Stimulated activated CD4-positive, alpha-beta T cell treated with anti-CD3 and anti-CD28 coated beads, Interleukin-4, amount 100 ng/mL, for 4 hours (primary cell): ENCODE results near the gene SNAPC3.
"Not testable (repeated sequence)": the region's sequence is repeated elsewhere in the genome, so short reads cannot be mapped to it uniquely, and the experiment has no call there.

ENCODE experiments used
- DNase-seq, 2 experiments: peaks; one replicate each; pipeline ENCODE4 v3.0.0-alpha.2; 2020

The SNAPC3 gene

DNA sequence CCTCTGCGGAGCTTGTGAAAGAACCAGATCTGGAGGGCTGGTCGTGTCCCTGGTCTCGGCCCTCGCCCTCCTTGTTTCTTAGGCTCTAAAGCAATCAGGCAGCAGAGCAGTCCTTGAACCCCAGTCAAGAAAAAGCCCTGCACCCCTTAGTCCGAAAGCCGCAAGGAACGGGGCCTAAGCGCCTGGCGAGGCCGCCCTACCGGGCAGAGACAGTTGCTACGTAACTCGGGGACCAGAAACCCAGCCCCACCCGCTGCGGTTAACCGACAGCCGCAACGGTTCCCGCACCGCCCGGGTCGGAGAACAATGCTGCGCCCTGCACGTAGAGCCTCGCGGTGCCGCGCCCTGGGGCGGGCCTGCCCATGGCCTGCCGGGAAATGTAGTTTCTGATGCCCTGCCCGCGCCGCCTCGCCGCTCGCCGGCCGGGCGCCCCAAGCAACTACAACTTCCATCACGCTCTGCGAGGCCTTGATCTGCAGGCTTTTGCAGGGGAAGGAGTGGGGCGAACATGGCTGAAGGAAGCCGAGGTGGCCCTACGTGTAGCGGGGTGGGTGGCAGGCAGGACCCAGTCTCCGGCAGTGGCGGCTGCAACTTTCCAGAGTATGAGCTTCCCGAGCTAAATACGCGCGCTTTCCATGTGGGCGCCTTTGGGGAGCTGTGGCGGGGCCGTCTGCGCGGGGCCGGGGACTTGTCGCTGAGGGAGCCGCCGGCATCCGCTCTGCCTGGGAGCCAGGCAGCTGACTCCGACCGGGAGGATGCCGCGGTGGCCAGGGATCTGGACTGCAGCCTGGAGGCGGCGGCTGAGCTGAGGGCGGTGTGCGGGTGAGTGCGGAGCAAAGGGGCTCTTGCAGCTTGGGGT is at the start of gene SNAPC3:
SNAPC3 (plus strand) TSS at position 505 of the 859 bp plus-strand sequence; CDS start at position 509, 4 bp downstream.
- peak; percentile 90 to 92 for DNase-seq

DNA sequence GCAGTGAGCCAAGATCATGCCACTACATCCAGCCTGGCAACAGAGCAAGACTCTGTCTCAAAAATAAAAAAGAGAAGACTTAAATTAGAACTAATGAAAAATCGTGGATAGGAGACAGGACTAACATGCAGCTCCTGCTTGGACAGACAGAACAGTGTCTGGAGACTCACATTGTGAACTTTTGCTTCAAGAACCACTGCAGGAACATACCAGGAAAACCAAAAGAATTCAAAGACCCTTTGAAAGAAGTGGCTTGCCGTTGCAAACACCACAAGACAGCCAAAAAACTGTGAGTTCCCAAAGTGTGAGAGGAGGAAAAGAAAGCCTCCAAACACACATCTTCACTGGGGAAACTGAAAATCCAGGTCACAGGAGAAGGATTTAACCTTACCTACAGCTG is 48.8 kb upstream of the SNAPC3 start:
- no peak for DNase-seq

DNA sequence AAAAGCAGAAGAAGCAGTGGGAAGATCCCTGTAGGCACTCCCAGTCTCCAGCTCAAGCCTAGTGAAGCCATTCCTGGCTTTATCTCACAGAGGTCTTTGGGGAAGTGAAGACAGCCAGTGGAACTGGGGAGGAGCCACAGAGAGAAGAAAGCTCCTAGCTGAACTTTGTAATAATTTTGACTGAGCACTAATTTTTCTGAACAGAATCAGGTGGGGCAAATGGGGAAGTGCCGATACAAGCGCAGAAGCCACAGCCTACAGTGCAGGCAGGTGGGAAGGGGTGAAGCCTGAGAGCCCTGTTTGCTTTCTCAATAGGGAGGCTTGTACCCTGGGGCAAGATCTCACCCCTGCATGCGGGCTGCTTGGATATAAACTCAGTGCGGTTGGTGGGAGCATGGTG is 48.4 kb upstream of the SNAPC3 start:
- DNase-seq: no peak

DNA sequence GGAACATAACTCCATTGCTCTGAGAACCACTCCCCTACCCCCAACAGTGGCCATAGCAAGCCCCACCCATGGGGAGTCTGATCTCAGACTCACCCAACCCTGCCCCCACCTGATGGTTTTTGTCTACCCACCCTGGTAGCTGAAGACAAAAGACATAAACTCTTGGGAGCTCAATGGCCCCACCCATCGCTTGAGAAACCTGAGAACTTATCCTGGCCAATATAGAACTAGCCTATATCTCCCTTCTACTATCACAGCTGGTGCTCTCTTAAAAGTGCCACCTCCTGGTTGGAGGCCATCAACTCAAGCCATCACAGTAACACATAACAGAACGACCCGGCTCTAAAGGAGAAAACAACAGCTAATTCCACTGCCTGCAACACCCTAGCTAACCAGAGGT is 47.9 kb upstream of the SNAPC3 start:
- no peak for DNase-seq

DNA sequence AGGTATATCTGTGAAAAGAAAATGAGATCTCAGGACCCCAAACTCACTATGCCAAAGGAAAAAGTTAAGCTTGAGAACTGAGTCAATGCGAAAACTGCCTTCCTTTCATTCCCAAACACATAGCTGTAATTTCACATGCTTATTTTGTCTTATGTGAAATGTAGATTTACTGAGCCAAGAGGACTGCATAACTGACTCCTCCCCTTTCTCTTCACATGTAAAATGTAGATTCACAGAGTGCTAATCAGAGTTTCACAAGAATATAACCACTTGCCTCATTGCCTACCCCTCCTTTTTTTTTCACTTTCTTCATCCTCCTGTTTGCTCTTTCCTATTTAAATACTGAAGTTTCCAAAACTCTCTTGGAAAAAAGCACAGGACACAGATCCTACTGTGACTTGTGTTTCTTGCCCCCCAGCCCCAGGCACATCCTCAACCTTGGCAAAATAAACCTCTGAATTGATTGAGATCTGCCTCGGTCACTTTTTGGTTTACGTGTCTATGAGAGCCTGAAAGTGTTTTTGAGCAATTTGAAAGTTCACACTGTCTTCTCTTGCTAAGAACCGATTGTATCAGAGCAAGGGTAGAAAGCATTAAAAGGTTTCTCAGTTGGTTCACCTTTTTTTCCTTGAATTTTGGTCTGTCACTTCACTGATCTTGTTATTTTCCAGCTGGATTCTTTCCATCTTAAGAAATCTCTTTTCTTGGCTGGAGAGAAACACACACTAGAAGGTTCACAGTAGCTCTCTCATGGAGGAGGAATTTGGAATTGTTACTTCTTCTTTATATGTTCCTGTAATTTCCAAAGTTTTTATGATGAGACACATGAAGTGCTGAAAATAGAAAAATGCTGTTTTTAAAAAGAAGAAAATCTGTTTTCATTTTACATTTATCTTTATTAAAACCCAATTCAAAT is 44.8 kb upstream of the SNAPC3 start:
- DNase-seq: no peak

DNA sequence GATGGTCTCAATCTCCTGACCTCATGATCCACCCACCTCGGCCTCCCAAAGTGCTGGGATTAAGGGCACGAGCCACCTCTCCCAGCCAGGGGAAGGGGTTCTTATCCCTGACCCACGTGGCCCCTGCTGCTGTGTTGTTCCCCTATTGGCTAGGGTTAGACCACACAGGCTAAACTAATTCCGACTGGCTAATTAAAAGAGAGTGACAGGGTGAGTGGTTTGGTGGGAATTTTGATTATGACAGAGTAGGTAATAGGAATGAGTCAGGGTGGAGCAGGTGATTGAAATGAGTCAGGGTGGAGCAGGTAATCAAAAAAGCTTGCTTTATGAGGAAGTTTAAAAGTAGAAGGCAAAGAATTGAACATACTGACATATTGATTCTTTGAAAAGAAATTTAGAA is 43.4 kb upstream of the SNAPC3 start:
- DNase-seq: not testable (repeated sequence)

DNA sequence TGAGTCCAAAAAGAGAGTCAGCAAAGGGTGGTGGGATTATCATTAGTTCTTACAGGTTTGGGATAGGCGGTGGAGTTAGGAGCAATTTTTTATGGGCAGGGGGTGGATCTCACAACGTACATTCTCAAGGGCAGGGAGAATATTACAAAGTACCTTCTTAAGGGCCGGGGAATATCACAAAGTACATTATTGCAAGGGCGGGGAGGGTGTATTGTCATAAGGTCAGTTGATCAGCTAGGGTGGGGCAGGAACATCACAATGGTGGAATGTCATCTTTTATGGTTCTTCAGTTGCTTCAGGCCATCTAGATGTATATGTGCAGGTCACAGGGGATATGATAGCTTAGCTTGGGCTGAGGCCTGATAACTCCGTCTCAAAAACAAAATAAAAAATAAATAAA is 42.8 kb upstream of the SNAPC3 start:
- not testable (repeated sequence) for DNase-seq

DNA sequence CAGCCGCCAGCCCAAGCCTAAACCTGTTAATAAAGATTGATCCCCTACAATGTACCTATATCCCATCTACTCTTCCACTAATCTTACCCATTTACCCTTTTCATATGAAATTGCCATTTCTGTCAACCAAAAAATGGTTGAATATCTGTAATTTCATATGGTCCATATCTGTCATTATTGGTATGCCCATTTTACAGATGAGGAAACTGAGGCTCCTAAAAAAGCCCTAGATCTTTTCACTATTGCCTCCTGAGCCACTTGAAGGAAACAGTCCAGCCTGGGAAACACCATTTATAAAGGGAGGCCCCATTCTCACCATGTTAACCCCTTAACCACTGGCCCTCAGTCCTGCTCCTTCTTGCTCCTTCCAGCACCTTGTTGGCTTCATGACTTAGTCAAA is 41.2 kb upstream of the SNAPC3 start:
- no peak for DNase-seq

DNA sequence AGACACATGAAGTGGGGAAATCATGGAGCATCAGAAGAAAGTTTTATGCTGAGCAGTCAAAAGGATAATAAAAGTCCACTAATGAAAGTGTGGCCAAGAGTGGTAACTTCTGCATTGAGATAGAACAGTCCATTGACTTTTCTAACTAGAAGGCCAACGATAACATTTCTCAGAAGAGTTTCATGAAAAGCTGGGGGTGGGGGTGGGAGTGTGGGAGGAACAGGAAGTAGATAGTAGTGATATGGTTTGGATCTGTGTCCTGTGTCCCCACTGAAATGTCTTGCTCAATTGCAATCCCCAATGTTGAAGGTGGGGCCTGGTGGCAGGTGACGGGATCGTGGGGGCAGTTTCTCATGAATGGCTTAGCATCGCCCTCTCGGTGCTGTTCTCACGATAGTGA is 36.2 kb upstream of the SNAPC3 start:
- no peak for DNase-seq

DNA sequence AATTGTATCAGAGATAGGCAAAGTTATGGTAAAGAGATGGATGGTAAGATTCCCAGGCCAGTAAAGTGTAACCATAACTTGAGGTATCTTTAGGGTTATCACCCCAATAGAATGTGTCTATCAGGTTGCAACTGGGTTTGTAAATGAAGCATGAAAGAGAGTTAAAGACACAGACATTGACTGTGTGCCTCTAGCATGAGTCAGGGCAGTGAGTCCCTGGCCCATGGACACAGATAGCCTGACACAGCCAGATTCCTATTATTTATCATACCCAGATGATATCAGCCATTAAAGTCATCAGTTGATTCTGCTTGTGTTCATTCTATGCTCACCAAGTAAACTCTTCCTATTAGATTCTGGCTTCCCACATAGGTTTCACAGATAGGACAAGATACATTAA is 33.5 kb upstream of the SNAPC3 start:
- no peak for DNase-seq

DNA sequence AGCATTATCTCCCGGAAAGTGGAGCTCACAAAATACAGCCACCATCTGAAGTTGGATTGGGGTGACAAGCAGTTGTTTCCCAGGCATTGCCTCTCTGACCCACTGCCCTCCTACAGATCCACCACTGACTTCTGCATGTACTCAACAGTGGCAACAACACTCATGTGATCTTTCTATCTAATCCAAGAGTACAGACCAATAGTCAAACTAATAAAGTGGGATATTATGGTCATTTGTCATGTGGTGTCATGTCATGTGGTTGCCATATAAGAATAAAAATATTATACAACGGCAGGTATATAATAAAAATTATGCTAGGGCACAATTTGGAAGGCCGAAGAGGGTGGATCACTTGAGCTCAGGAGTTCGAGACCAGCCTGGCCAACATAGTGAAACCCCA is 33.0 kb upstream of the SNAPC3 start:
- no peak for DNase-seq

DNA sequence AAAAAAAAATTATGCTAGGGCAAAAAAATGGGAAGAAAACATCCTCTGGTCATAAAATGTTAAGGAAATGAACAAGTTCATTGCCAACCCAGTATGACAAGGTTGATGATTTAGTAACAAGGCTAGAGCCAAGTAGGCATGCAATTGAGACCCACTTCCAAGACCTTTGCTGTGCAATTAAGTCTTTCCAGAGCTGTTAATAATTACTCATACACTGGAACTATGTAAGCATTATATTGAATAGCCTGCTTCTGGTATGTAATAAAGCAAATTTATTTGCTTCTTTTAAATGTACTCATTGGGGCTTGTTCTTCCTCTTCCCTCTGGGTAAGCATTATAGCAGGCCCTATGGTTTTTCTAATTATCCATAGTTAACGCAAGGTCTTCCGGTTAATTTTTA is 32.5 kb upstream of the SNAPC3 start:
- no peak for DNase-seq

DNA sequence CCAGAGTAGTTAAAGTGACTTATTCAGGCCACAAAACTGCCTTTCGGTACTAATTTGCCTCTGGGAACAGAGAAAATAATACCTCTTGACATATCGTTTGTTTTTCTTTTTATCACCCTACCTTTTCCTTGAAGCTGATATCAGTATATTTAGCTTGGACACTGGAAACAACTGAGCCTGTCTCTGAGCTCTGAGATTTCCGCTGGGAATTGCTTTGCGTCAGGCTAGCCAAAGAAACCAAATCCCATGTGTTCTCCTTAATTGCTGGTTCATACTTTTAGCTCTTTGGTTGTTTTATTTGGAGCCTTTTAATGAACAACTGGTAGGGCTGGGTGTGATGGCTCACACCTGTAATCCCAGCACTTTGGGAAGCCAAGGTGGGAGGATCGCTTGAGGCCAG is 30.3 kb upstream of the SNAPC3 start:
- DNase-seq: no peak

DNA sequence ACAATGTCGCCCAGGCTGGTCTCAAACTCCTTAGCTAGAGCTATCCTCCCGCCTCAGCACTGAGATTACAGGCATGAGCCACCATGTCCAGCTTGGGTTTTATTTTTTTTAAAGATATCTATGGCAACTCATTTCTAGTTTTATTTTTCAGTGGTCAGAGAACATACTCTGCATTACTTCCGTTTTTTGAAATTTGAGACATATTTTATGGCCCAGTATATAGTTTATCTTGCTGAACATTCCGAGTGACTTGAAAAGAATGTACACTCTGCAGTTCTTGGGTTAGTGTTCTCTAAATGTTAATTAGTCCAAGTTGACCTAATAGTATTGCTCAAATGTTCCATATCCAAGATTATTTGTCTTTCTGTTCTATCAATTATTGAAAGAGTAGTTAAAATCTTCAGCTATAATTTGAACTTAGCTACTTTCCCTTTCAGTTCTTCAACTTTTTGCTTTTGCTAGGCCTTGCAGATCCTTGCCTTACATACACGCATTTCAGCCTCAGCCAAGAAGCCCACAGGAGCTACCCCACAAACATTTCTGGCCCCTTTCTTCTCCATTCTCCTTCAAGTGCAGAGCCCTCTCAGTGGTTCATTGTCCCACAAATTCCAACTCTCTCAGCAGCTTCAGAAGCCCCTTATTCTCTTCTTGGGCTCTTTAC is 22.3 kb upstream of the SNAPC3 start:
- DNase-seq: no peak

DNA sequence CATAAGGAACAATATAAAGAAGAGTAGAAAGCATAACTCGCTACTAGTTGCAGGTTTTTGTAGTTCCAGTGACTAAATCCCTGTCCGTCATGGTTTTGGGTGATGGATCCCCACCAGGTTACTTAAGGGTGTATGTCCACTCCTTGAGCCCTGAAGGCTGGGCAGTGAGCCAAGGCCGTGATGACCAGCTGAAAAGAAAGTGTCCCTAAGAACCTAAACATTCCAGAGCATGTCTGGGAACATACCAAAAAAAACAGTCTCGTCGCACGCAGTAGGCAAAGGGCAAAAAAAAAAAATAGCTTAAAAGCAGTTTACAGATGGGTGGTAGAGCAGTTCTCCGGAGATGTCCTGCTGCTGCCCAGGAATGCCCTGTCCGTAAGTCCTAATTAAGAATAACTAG is 21.4 kb upstream of the SNAPC3 start:
- no peak for DNase-seq

DNA sequence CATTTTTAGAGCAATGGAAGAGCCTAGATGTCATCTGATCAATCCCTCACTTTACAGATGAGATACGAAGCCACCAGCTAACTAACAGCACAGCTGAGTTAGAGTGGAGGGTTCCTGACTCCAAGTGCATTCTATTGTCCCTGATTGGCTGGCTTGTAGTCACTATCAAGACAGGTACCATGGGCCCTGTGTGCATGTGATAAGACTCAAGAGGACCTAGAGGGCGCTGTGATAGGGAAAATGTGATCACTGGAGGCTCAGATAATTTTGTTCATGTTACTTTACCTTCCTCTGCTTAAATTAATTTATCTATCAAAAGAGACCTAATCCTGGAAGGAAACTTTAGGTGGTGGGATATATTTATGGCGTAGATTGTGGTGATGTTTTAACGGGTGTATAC is 19.5 kb upstream of the SNAPC3 start:
- DNase-seq: no peak

DNA sequence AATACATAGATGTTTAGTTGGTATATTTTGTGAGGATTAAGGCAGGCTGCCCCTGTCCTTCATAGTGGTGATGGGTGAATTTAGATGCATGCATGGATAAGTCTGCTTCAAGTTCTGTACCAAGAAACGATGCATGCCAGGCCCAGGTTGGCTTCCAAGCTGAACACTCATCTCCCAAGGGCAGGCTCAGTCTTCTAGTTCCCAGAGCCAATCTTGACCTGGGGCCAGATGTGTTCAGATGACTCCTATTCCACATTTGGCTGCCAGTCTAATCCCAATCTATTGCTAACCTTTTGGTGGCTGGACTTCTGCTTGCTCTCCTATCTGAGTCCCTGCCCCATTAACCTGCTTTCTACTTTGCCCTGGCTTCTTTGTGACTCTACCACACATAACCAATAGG is 18.5 kb upstream of the SNAPC3 start:
- DNase-seq: no peak

DNA sequence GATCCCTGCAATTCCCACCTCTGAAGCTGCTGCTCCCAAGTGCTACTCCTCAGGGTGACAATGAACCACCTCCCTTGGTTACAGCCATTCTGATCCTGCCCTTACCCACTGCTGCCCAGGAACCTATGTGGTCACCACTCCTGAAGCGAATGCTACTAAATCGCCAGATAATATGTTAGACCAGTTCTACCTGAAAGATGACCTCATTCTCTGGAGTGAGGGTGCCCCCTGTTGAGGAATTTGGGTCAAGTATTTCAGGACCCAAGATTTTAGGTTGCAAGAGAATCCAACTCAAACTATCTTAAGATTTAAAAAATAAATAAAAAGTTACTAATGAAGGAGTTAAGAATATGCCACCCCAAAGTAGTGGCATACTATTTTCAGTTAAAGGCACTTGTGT is 5.8 kb upstream of the SNAPC3 start:
- peak; percentile 16 to 25 for DNase-seq

DNA sequence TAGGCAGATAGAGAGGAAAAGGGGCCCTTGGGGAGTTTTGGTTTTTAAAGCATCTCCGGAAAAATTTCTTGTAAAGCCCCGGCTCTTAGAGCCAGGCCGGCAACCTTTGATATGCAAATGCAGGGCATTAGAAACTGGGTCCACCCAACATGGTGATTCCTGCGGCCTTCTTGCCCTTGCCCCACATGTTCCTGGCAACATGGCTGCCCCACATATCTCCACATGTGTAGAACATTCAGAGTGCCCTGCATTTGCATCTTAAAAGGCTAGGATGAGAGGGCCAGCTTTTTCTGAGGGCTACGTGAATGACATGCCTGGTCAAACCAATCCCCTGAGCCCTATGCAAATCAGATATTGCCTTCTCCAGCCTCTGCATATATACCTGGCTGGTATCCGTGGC is 5.0 kb upstream of the SNAPC3 start:
- DNase-seq: no peak

DNA sequence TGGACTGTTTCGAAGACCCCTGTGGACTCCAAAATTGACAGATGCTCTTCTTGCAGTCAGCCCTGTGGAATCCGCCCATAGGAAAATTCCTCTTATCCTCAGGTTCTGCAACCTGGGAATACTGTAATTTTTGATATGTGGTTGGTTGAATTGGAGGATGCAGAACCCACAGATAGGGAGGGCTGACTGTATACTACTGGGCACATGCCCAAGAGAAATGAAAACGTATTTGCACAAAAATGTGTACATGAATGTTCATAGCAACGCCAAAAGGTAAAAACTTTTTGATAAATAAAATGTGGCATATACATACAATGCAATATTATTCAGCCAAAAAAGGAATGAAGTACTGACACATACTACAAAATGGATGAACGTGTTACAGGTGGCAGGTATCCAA is 1.9 kb upstream of the SNAPC3 start:
- DNase-seq: no peak

DNA sequence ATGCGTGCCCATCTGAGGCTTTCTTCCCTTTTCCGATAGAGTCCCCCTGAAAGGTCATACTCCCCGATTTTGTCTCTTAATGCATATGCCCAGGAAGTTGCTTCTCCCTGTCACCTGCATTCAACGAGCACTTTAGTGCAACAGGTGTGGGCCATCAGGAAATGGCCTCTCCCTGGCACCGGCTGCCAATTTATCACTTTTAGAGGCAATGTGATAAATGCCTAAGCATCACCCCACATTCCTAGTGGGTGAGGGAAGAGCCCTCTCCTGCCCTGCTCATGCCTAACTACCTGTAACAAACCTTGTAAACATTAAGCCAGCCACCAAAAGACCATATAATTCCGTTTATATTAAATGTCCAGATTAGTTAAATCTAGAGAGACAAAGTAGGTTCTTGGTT is 1.1 kb upstream of the SNAPC3 start:
- DNase-seq: no peak

DNA sequence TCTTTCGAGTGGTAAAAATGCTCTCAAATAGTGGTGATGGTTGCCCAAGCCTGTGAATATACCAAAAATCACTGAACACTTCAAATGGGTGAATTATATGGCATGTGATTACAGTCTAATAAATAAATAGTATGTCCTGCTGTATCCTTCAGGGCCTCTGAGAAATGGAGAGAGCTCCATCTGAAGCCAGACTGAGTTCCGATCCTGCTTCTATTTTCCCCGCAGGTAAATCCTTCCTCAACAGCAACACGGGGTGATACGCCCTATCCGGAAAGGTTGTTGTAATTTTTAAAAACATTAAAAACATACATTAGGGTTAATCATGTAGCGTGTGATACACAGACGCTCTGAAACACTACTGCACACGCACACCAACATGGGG is 695 bp upstream of the SNAPC3 start:
- no peak for DNase-seq

DNA sequence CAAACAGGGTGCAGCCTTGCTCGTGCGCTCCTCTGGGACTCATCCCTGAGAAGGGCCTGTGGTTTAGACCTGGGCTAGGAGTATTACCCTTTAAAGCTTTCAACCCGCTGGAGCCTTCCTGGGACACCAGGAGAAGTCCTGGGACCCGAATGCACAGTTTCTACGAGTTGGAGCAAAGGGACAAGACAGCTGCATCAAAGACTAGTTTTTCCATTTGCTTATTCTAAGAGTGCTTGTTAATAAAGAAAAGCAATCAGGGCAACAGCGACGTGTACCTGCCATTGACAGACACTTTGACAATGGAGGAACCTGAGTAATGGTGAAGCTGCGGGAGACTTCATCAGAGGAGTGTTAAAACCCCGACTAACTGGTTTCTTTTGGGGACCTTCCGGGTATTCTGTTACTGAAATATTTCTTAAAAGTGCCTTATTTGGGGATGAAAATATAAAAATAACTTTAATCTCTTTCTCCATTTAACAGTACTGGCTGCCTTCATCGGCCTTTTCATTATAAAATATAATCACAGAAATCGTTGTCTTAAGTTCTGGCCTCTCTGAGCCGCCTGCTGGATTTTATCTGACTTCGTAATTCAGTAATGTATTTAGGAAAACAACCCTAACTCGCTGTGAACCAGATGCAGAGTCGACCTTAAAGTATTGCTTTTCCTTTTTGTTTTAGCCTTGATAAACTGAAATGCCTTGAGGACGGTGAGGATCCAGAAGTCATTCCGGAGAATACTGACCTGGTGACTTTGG is 732 bp downstream of the SNAPC3 start:
- DNase-seq: no peak
